K562 (cell line): ENCODE measurements around the gene DPM2. TPM values are rescaled to one million over a fixed set of nuclear protein-coding genes. Genes with fewer than 3 reads are reported as not detected.

Source experiments
- ARID2 ChIP-seq: fragments of 450-650 bp; IDR thresholded peaks from 2 replicates; pipeline ENCODE4 v1.6.1; 2017; ENCODE audit warnings: antibody characterized with exemption, mild to moderate bottlenecking
- CREM ChIP-seq: IDR thresholded peaks from 2 replicates; pipeline ENCODE4 v1.6.1; 2014; ENCODE audit warnings: antibody characterized with exemption, low read depth
- CTBP1 ChIP-seq: fragments of 450-650 bp; IDR thresholded peaks from 2 replicates; pipeline ENCODE4 v1.6.1; 2016; ENCODE audit warnings: borderline replicate concordance
- EGR1 ChIP-seq: fragments of 450-650 bp; conservative IDR thresholded peaks from 2 replicates; pipeline ENCODE4 v1.6.1; 2017; ENCODE audit warnings: mild to moderate bottlenecking
- FOXK2 ChIP-seq, 2 experiments: fragments of 450-650 bp; IDR thresholded peaks in 1 of 2; conservative IDR thresholded peaks in 1 of 2; 2 replicates each; pipeline ENCODE4 v1.6.1; 2016; ENCODE audit warnings: low read depth in 2 of 2, mild to moderate bottlenecking in 1 of 2
- GABPB1 ChIP-seq: sonication (generic); formaldehyde crosslinking; IDR thresholded peaks from 2 replicates; pipeline ENCODE4 v1.8.0; 2022; ENCODE audit warnings: mild to moderate bottlenecking, missing genetic modification reagents
- KLF13 ChIP-seq: fragments of 450-650 bp; IDR thresholded peaks from 2 replicates; pipeline ENCODE4 v1.6.1; 2016; ENCODE audit warnings: missing genetic modification characterization, low read depth, mild to moderate bottlenecking, missing compliant biosample characterization, moderate library complexity, borderline replicate concordance
- MAZ ChIP-seq, 2 experiments: fragments of 450-650 bp in 1 of 2; sonication (generic) in 1 of 2; formaldehyde crosslinking; IDR thresholded peaks in 1 of 2; conservative IDR thresholded peaks in 1 of 2; 2 replicates each; pipeline versions ENCODE4 v1.4.0 to v1.5.0; 2020; ENCODE audit warnings: mild to moderate bottlenecking in 1 of 2, missing genetic modification reagents in 1 of 2
- POLR3G ChIP-seq: IDR thresholded peaks from 2 replicates; pipeline ENCODE4 v1.6.1; 2011; ENCODE audit not compliant: insufficient read length, insufficient replicate concordance; ENCODE audit errors: extremely low read depth
- RAD21 ChIP-seq, 2 experiments: fragments of 250-450 bp in 1 of 2; fragments of 450-650 bp in 1 of 2; sonication (Bioruptor Pico) in 1 of 2; formaldehyde crosslinking in 1 of 2; IDR thresholded peaks in 1 of 2; conservative IDR thresholded peaks in 1 of 2; 2 replicates each; pipeline versions ENCODE4 v1.4.0 to v1.8.0; 2020 to 2022; ENCODE audit warnings: mild to moderate bottlenecking in 2 of 2, moderate library complexity in 1 of 2
- RB1 ChIP-seq: fragments of 450-650 bp; IDR thresholded peaks from 2 replicates; pipeline ENCODE4 v1.6.1; 2017; ENCODE audit warnings: low read depth, mild to moderate bottlenecking
- SMC3 ChIP-seq: conservative IDR thresholded peaks from 2 replicates; pipeline ENCODE4 v1.6.1; 2011; ENCODE audit warnings: low read depth, low read length, improper control_type of control experiment; ENCODE audit not compliant: insufficient read depth
- SP1 ChIP-seq: sonication (generic); formaldehyde crosslinking; IDR thresholded peaks from 2 replicates; pipeline ENCODE4 v1.8.1; 2022; ENCODE audit warnings: mild to moderate bottlenecking, missing genetic modification reagents
- SP2 ChIP-seq: IDR thresholded peaks from 2 replicates; pipeline ENCODE4 v1.6.1; 2011; ENCODE audit warnings: mild to moderate bottlenecking, low read depth, low read length, moderate library complexity; ENCODE audit not compliant: poor library complexity, severe bottlenecking; ENCODE audit errors: extremely low read depth
- STAG1 ChIP-seq: sonication (generic); formaldehyde crosslinking; IDR thresholded peaks from 2 replicates; pipeline ENCODE4 v1.5.0; 2020; ENCODE audit warnings: missing genetic modification reagents, borderline replicate concordance
- TEAD1 ChIP-seq, 2 experiments: fragments of 450-650 bp in 1 of 2; sonication (generic) in 1 of 2; formaldehyde crosslinking; IDR thresholded peaks; 2 replicates each; pipeline versions ENCODE4 v1.4.0 to v1.8.0; 2020 to 2022; ENCODE audit warnings: mild to moderate bottlenecking in 2 of 2, missing genetic modification reagents in 1 of 2
- ZBTB7A ChIP-seq: IDR thresholded peaks from 2 replicates; pipeline ENCODE4 v1.6.1; 2011; ENCODE audit warnings: low read depth, mild to moderate bottlenecking, low read length, moderate library complexity, borderline replicate concordance; ENCODE audit not compliant: control insufficient read depth
- polyA plus RNA-seq, 8 experiments: library from polyadenylated mRNA; depleted of rRNA in 4 of 8; stranded (reverse) in 5 of 8; unstranded in 3 of 8; fragments of >200 nt; fragmentation: Nextera tagmentation in 2 of 8; fragmentation: Illumina TruSeq in 1 of 8; extraction: Ambion mirVana in 2 of 8; extraction: Trizol in 1 of 8; gene quantifications; 2 replicates each; pipeline versions ENCODE4 v1.2.1 to v1.2.3, GENCODE V29; 2011 to 2014; ENCODE audit warnings: inconsistent platforms in 1 of 8, missing spikeins in 1 of 8
- total RNA-seq, 7 experiments: library from RNA; depleted of rRNA in 6 of 7; stranded (reverse); fragments of >200 nt in 6 of 7; fragmentation: Illumina TruSeq in 2 of 7; extraction: Trizol in 2 of 7; gene quantifications; 2 replicates each; pipeline versions ENCODE4 v1.2.1 to v1.2.3, GENCODE V29; 2011 to 2021; ENCODE audit warnings: low replicate concordance in 1 of 7
- TF ChIP-seq, protein P1 (sequence below): sonication (generic); formaldehyde crosslinking; IDR thresholded peaks from 2 replicates; pipeline ENCODE4 v1.8.0; 2022; ENCODE audit warnings: mild to moderate bottlenecking, missing genetic modification reagents
- TF ChIP-seq, protein P2 (sequence below): fragments of 200-800 bp; sonication (Bioruptor generic); IDR thresholded peaks from 2 replicates; pipeline ENCODE4 v1.6.1; 2017; ENCODE audit warnings: missing genetic modification characterization, missing compliant biosample characterization
- TF ChIP-seq, protein P3 (sequence below): sonication (generic); formaldehyde crosslinking; IDR thresholded peaks from 2 replicates; pipeline ENCODE4 v1.8.0; 2022; ENCODE audit warnings: missing genetic modification reagents, mild to moderate bottlenecking, moderate library complexity, borderline replicate concordance
- TF ChIP-seq, protein P4 (sequence below): fragments of 450-650 bp; formaldehyde crosslinking; IDR thresholded peaks from 2 replicates; pipeline ENCODE4 v1.4.0; 2020; ENCODE audit warnings: mild to moderate bottlenecking, moderate library complexity
- TF ChIP-seq, protein P5 (sequence below): fragments of 250-450 bp; sonication (Bioruptor Pico); IDR thresholded peaks from 2 replicates; pipeline ENCODE4 v1.5.0; 2021

Gene DPM2
- total and polyA plus RNA-seq, 9 of the 15 experiments (the other 6 are each of a cell fraction or from before 2014, with no cell fraction given) = 43.5 to 126 (median 71.1) TPM

DNA sequence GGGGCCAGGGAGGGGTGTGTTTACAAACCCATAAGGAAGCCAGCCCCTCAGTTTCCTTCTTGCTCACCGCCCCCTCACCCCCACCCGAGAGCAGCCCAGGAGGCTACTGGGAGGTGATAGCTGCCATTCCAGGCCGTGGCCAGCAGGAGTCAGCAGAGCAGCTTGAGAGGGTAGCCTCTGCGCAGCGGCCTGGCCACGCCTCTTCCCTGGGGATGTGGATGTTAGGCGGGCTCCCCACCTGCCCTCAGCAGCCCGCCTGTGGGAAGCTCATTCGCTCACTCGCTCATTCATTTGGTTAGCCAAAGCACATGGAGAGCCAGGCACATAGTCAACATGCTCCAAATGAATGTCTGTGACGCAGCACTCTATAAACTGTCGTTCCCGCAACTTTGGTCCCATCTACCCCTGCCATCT lies 6.1 kb upstream of the DPM2 start (continued):
- TF ChIP-seq POLR3G (no peak), ZBTB7A (peak; percentile 80), EGR1 (peak; percentile 84), RAD21 (CRISPR knock-in tag; conservative IDR thresholded peaks at IDR 0.05 in 1 of 2, IDR thresholded peaks at IDR 0.05 in 1 of 2) (peak; percentile 94 to 97), SP1 (CRISPR knock-in tag) (peak; percentile 88), TEAD1 (CRISPR knock-in tag; IDR thresholded peaks at IDR 0.05) (0 out of 4 replicates have a peak, but pooled peaks of 1 of the 2 experiments have one; percentile 59), SP2 (no peak), FOXK2 (conservative IDR thresholded peaks at IDR 0.05 in 1 of 2, IDR thresholded peaks at IDR 0.05 in 1 of 2; ENCODE audit: low read depth in 2 of 2) (peak in 1 of 2 experiments; percentile 29; a peak in 1 of 4 replicates), MAZ (CRISPR knock-in tag; conservative IDR thresholded peaks at IDR 0.05 in 1 of 2, IDR thresholded peaks at IDR 0.05 in 1 of 2) (peak; percentile 40 to 74; a peak in 1 of 4 replicates), CREM (peak; percentile 41; the same call in 1 of the 2 replicates), CTBP1 (peak; percentile 82), SMC3 (peak; percentile 93), RB1 (peak; percentile 75; the same call in 1 of the 2 replicates), GABPB1 (CRISPR knock-in tag) (no peak), ARID2 (peak; percentile 81; the same call in 1 of the 2 replicates), KLF13 (peak; percentile 80; the same call in 1 of the 2 replicates), STAG1 (CRISPR knock-in tag) (peak; percentile 72; the same call in 1 of the 2 replicates)
- TF ChIP-seq, protein P1, sequence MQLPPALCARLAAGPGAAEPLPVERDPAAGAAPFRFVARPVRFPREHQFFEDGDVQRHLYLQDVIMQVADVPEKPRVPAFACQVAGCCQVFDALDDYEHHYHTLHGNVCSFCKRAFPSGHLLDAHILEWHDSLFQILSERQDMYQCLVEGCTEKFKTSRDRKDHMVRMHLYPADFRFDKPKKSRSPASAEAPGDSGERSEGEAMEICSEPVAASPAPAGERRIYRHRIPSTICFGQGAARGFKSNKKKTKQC = 0 out of 2 replicates have a peak, but pooled peaks have one; percentile 43
- TF ChIP-seq, protein P2, sequence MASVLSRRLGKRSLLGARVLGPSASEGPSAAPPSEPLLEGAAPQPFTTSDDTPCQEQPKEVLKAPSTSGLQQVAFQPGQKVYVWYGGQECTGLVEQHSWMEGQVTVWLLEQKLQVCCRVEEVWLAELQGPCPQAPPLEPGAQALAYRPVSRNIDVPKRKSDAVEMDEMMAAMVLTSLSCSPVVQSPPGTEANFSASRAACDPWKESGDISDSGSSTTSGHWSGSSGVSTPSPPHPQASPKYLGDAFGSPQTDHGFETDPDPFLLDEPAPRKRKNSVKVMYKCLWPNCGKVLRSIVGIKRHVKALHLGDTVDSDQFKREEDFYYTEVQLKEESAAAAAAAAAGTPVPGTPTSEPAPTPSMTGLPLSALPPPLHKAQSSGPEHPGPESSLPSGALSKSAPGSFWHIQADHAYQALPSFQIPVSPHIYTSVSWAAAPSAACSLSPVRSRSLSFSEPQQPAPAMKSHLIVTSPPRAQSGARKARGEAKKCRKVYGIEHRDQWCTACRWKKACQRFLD (CRISPR knock-in tag) = no peak
- TF ChIP-seq, protein P3, sequence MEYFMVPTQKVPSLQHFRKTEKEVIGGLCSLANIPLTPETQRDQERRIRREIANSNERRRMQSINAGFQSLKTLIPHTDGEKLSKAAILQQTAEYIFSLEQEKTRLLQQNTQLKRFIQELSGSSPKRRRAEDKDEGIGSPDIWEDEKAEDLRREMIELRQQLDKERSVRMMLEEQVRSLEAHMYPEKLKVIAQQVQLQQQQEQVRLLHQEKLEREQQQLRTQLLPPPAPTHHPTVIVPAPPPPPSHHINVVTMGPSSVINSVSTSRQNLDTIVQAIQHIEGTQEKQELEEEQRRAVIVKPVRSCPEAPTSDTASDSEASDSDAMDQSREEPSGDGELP = peak; percentile 56; the same call in 1 of the 2 replicates
- TF ChIP-seq, protein P4, sequence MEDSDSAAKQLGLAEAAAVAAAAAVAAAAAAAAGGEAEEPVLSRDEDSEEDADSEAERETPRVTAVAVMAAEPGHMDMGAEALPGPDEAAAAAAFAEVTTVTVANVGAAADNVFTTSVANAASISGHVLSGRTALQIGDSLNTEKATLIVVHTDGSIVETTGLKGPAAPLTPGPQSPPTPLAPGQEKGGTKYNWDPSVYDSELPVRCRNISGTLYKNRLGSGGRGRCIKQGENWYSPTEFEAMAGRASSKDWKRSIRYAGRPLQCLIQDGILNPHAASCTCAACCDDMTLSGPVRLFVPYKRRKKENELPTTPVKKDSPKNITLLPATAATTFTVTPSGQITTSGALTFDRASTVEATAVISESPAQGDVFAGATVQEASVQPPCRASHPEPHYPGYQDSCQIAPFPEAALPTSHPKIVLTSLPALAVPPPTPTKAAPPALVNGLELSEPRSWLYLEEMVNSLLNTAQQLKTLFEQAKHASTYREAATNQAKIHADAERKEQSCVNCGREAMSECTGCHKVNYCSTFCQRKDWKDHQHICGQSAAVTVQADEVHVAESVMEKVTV (CRISPR knock-in tag) = peak; percentile 91
- TF ChIP-seq, protein P5, sequence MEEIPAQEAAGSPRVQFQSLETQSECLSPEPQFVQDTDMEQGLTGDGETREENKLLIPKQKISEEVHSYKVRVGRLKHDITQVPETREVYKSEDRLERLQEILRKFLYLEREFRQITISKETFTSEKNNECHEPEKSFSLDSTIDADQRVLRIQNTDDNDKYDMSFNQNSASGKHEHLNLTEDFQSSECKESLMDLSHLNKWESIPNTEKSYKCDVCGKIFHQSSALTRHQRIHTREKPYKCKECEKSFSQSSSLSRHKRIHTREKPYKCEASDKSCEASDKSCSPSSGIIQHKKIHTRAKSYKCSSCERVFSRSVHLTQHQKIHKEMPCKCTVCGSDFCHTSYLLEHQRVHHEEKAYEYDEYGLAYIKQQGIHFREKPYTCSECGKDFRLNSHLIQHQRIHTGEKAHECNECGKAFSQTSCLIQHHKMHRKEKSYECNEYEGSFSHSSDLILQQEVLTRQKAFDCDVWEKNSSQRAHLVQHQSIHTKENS (CRISPR knock-in tag) = no peak
